NCI-H748 (cell line): Measurements from ENCODE around the gene SND1.

Experiments used
- DNase-seq: peaks from one replicate; lab custom pipeline; 2025; ENCODE audit not compliant: unreplicated experiment; lab: John Stamatoyannopoulos, UW

SND1 gene

DNA sequence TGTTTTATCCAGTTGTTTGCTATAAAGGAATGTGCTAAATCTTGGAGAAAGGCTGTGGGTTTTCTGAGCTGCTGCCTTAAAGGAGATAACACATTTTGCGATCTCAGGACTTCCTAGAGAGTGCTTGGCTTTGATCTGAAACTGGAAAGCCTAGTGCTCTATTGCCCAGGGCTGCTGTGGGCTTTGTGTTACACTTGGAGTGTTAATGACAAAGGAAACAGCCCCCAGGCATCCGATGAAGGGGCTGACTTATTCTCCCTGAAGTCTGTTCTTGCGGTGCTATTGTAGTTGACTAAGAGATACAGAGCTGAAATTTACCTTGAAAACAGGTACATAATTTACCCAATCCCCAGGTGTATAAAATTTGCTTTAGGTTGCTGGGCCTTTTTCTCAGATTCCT is 74.5 kb downstream of the SND1 start:
- DNase-seq: no peak

DNA sequence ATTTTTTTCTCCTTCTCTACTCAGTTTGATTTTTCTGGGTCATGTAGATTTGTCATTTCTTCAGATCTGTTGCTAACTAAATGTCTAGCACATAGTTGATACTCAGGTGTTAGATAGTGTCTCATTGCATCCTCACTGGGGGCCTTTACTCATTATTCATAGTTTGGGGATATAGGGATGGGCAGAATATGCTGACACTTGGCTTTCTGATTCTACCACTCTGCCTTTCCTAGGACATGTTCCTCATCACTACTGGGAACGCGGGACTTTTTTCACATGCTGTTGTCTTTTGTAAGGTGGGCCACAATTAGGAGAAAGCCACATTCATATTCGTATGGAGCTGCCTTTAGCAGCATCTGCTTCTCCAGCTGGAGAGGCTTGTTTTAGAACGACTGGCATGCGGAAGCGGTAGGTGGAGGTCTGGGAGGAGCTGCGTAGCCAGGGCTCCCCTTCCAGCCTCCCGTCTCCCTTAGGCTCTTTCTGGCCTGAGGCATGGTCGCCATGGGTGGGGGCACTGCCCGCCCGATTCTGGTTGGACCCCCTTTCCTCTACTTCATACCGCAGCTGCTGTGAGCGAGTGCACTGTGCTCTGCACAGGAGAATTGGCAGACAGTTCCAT is 78.8 kb downstream of the SND1 start:
- DNase-seq: no peak

DNA sequence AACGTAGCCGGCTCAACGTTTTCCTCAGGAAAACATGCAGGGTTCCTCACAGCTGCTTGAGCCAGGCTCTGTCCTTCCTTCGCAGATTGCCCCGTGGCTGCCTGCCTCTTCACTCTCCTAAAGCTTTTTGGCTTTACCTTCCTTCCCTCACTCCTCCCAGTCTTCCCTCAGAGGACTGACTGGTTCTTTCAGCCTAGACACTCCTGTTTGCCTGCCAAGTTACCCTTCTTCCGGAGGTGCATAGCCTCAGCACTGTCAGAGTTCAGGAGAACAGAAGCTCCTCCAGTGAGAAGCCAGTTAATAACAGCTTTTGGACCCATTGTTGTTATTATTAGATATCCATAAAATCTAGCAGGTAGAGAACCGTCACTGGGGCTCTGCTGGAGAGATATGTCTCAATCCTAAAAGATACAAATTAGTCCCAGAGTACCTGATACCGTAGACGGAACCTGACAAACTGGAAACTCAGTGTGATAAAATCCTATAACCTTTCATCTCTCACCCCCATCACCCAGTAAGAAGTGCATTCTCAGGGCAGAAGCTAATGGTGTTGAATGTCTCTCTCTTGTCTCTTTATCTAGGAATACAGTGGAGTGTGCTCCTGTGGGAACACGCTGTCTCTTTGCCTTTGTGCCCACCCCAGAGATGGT is 79.6 kb downstream of the SND1 start:
- no peak for DNase-seq

DNA sequence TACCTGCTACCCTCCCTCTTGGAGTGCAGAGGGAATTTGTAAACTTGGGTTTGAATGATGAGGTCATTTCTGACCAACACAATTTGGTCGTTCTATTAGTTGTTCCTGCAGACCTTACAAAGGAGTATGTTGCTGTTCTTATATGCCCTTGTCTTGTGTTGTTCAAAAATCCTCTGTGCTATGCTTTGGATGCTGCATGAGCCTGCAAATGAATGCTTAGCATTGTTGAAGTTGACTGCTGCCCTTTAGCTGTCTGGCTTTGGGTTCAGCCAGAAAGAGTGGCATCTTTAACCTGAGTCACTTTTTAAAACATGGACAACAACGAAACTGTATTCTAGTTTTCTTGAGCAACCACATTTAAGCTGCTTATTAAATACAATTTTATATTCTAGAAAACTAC is 80.3 kb downstream of the SND1 start:
- no peak for DNase-seq

DNA sequence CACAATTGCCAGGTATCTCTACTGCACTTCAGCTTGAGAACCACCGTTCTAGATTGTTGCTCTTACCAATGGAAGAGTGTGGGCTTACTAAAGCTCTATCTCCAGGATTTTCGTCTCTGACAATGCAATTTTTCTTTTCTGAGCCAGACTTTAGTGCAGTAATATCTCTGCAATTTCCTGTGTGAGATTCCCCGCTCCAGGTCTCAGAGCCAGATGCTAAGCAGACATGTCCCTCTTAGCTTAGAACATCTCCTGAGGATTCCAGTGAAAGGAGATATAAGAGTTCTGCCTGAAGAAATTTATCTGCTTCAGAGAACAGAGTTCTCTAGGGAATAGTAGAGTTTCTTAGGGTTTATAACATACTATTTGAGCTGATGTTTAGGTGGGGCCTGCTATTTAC is 82.0 kb downstream of the SND1 start:
- DNase-seq: no peak

DNA sequence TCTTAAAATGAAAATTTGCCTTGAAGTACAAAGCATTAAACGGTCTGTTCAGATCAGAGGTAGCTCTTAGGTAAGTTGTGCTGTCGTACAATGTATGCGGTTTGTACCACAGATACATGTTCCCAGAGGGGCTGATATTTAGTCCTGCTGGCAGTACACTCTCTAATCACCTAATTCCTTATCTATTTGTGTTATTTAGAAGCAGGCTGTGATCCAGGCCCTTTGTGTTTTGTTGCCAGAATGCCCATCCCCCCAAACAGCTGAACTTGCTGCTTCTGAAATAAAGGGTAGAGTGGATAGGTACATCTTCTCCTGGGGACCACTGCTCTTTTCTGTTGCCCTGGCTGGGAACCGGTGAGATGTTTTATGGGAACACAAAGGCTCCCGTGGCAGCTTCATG is 84.5 kb downstream of the SND1 start:
- no peak for DNase-seq

DNA sequence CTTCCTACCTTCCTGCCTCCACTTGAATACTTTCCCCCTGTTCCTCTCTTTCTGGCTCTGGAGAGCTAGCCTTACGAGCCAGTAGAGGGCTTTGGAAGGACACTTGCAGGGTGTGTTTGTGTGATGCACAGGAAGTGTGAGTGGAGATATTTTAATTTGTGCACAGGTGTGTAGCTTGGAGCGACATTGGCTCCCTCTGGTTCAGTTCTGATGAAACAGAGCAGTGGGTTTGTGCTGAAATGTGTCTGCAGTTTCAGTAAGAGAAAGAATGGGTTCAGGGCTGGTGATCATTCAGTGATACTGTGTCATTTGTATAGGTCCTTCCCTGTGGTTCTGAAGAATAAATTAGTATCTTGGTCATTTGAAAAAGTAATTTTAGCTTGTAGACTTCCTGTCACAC is 86.9 kb downstream of the SND1 start:
- DNase-seq: no peak

DNA sequence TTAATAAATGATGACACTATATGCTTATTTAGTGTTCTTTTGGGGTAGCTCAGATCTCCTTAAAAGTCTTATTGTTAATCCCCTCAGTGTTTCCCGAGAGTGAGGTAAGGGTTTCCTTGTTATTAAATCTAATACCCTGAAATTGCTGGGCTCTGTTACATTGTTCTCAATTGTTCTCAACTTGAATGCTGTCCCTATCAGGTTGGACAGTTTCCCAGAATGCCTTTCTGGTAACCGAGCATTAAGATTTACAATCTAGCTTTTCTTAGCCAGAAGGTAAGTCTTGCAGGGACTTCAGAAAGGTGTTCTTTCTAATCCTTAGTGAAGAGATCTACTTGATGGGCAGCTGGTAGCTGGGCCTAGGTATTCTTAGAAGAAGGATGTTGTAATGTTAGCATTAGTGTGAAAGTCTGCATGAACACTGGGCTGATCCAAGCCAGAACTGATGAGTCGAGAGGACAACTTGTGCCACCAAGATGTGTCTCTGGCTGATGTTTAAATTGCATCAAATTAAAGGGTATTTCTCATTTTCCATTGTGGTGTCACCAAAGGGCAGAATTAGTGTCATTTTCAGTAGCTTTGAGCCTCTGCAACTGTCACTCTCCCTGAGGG is 89.9 kb downstream of the SND1 start:
- DNase-seq: no peak

DNA sequence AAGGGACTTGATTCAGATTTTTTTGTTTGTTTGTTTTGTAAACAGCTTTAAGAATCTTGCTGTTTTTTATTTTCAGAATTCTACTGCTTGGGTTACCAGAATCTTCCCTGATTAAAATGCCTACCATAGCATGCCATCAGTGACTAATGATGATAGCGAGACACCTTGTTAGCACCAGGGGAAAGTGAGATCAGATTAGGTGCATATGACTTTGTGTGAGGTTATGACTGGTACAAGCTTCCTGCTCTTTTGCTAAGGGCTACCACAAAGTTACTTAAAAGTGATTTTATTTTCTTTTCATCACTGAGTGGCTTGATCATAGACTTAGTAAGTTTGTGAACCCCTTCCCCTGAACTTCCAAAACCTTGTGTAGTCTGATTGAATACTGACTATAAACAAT is 93.5 kb downstream of the SND1 start:
- DNase-seq: no peak

DNA sequence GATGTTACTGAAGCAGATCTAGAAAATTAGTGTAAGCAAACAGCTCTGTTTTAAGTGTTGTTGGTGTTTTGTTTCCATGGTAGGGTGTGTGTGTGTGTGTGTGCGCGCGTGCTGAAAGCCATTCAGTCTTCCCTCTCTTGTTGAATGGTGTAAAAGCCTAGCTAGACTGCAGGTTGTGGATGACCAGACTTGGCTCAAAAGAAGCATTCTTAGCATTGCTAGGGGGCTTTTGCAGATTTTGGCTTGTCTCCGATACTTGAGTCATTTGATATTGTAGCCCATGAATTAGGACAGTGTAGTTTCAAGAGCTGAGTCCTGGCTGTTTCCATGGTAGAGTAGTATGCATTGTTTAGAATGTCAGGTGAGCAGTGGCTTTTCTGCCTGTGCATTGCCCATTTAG is 99.1 kb downstream of the SND1 start:
- peak; percentile 19 for DNase-seq

DNA sequence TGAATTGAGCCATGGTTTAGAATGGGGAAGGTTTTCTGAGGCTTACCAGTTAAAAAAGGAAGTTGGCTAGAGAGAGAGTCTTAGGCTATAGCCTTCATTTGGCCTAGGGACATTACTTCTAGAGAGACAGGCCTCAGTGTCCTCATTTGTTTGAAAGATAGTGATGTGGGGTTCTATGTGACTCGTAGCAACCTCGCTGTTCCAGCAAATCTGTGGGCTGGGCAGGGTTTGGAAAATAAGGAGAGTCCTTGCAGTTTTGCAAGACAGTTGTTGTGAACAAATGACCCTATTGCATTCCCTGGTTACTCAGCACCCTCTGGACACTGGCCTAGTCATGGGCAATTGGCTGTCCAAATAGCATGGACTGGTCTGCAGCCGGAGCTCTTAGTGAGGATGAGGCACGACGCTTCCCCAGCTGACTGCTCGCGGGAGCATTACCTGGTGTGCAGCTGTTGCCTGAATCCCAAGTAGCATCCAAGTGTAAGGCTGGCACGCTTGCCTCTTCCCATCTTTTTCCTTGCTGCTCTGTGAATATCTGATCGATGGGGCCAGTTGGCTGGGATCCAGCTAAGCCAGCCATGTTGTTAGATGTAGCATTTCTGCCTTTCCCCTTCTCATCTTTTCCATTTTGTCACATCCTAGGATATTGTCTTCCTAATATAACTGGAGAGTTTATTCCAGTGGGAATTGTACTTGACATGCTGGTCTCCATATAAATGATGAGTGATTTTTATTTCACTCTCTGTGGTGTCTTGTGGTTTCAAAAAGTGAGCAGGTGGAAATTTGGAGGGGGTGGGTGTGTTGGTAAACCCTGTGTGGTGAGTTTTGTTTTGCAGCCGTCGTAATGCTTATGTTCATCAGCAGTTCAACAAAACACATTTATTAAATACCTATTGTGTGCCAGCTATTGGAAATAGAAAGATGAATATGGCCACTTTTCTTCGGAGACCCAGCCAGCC is 99.8 kb downstream of the SND1 start:
- DNase-seq: no peak

DNA sequence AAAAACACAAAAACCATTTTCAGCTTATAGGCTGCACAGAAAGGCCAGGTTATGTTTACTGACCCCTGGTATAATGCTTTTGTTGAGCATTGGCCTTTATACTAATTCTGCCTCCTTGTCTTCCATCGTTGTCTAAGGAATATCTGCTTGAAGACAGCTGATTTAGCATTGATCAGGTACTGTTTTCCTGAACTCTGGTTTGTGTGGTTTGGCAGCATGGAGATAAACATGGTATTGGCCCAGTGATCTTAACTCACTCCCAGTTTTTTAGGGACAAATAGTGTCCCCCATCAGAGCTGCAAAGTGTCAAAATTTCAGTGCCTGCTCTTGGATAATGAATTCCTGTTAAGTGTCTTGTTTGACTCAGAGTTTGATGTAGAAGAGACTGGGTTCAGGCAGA is 100.8 kb downstream of the SND1 start:
- no peak for DNase-seq

DNA sequence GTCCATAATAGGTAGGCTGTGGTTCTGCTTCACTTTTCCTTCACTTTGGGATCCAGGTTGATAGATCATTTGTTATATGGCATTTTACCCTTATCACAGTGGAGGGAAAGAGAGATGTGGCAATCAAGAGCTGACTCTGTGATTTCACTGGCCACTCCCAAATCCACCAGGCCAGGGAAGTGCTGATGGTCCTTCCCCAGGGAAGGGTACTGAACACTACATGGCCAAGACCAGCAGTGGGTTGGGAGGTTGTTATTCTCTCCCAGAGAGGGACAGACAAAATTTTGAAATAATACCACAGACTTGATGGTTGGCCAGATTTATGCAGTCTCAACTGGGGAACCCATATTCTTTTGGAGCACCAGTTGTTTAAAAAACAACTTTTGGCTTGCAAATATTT is 102.5 kb downstream of the SND1 start:
- no peak for DNase-seq

DNA sequence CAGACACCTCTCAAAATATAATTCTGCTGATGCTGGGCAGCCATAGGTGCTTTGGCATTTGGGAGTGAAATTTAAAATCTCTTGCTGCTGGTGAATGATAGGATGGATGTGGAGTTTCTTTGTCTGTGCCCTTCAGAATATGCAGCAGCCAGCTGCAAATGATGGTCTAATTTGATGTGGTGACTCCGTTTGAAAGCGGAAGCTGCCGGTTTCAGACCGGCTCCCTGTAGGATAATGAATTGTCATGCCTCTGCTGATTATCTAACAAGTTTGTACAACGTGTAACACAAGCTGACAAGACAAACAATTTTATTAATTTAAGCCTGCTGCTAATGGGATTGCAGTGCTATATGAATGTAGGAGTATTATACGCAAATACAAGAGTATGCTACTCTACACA is 103.5 kb downstream of the SND1 start:
- DNase-seq: peak; percentile 59

DNA sequence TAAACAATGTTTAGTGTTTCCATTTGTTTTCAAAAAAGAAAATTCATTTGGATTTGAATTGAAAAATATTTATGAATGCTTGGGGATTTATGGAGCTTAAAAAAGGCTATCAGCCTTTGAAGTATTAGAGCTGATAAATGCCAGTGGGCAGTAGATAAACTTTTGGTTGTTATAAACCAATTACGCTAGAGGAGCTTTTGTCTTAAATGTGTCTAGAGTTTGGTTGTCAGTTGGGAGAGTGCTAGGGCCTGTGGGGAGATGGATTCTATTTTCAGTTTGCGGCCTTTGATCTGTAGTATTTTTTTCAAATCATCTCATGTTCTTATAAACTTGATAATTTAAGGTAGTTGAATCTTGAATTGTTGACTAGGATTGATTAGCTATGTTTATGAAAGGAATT is 104.0 kb downstream of the SND1 start:
- DNase-seq: no peak

DNA sequence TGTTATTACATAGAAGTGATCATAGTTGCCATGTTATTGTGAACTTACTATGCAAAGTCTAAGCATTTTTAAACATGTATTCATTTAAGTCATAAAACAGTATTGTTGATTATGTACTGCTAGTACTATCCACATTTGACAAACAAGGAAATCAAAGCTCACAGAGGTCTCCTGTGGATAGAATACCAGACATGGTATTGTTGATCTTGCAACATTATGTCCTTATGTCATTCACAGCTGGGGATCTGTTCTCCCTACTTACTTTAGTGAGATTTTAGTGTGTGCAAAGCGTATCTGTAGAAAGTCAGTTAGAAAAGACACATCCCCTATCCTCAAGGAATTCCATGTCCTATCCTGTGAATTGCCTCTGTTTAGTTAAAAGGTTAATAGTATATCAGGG is 106.1 kb downstream of the SND1 start:
- DNase-seq: no peak

DNA sequence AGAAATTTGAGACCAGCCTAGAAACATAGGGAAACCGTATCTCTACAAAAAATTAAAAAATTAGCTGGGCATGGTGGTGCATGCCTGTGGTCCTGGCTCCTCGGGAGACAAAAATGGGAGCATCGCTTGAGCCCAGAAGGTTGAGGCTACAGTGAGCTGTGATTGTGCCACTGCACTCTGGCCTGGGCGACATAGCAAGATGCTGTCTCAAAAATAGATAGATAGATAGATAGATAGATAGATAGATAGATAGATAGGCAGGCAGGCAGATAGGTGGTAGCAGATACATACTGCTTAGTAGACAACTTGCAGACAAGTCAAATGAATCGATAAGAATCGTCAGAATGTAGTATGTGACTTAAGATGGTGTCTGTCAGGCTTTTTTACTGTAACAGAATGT is 106.9 kb downstream of the SND1 start:
- no peak for DNase-seq

DNA sequence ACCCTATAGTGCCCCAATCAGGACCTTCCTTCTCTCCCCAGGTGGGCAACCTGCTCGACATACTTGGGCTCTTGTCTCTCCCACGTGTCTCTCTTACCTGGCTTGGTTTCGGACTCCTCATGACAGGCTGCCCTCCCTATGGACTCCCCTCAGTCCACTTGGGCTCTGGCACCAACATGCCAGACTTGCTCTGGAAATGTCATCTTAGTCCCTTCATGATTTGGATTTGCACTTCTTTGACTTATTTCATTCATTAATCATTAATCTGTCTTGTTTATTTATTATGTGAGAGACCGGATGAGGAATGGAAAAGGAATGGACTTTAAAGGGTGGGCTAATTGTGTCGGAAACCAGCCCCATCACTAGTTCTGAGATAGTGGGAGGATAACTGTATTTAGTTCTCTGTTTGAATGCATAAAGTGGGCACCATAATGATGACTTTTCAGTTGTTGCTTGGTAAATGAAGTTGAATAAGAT is 108.0 kb downstream of the SND1 start:
- DNase-seq: no peak

DNA sequence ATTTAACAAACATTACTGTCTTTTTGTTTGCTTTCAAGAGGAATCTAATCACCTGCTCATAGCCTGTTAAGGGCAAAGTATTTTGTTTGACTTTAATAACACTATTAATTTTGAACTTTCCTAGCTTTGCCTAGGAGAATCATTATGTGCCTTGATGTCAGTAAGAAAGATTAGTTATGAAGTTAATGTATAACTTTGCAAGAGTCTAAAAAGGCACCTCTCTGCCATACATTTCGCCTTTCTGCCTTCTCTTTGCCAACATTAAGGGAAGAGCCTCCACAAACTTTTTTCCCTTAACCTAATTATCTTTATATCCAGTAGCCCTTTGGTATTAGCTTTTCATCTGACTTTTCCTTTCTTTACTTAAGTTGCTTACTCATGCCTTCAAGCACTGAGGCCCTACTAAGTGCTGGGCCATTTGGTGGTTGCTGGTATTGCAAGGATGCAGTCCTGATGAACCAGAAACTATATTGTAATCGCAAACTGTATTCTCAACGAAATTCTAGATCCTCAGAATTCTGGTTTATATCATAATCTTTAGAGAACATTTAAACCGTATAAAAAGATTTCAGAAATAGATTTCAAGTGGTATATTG is 108.5 kb downstream of the SND1 start:
- DNase-seq: no peak

DNA sequence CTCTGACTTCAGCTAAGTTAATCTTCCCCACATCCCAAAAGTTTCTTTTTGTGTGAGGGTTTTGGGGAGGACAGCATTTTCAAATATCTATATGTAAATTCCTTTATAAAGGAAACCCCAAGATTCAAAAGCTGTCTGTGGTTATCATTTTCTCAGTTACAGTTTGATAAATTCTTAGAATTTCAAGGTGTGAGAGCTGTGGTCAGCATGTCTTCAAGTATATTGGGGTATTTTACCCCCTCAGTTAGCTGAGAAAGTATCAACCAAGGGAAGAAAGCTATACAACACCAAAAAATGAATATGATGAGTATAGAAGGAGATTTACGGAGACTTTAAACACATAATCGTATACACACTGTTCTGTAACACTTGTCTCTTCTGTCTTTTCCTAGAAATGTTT is 109.2 kb downstream of the SND1 start:
- no peak for DNase-seq

DNA sequence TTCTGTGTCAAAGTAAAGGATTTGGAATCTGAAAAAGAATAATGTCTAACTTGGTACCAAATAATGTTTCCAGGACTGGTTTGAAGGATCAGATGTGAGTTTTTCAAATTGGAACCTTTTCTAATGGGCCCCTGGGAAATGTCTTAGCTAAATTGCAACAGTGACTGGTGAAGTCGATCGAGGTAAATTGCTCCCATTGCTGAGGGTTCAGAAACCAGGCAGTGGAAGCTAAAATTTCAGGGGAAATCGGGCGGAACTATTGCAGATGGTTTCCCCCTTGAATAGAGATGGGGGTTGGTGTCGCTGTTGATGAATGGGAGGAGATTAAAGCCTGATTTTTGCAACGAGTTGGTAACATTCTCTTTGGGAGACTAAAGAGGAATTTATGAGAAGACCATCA is 112.7 kb downstream of the SND1 start:
- DNase-seq: no peak
